Thymus (tissue), 11 donors: Measurements from ENCODE around the gene ZNF605. TPM values are rescaled to one million over a fixed set of nuclear protein-coding genes. Genes with fewer than 3 reads are reported as not detected.
A peak's percentile ranks its signal among the peaks of the same experiment; 100 is the strongest.
"Not testable (repeated sequence)": the region's sequence is repeated elsewhere in the genome, so short reads cannot be mapped to it uniquely, and the experiment has no call there.

Experiments
- DNase-seq, 9 donors: peaks; one replicate each; pipeline ENCODE4 v3.0.0-alpha.2; 2013; ENCODE audit warnings: low spot score in 9 of 9, low read depth in 6 of 9, missing footprints in 1 of 9
- H3K27ac ChIP-seq, 2 donors: one replicate each; pipeline ENCODE4 v1.5.1; 2013; ENCODE audit warnings: control low read depth in 1 of 2, low read depth in 1 of 2, low read length in 1 of 2, mild to moderate bottlenecking in 1 of 2, moderate library complexity in 1 of 2
- H3K27me3 ChIP-seq, 2 donors: one replicate each; pipeline ENCODE4 v1.5.1; 2013; ENCODE audit warnings: low read length in 1 of 2; ENCODE audit not compliant: control insufficient read depth in 2 of 2, insufficient read depth in 1 of 2
- H3K36me3 ChIP-seq, 2 donors: one replicate each; pipeline ENCODE4 v1.5.1; 2013; ENCODE audit warnings: low read length in 1 of 2, mild to moderate bottlenecking in 1 of 2, moderate library complexity in 1 of 2; ENCODE audit not compliant: control insufficient read depth in 2 of 2, insufficient read depth in 2 of 2
- H3K4me1 ChIP-seq, 2 donors: one replicate each; pipeline ENCODE4 v1.5.1; 2013; ENCODE audit warnings: low read length in 2 of 2; ENCODE audit not compliant: control insufficient read depth in 2 of 2, insufficient read depth in 2 of 2
- H3K4me3 ChIP-seq, 2 donors: one replicate each; pipeline ENCODE4 v1.5.1; 2013; ENCODE audit warnings: low read length in 2 of 2, control low read depth in 1 of 2, mild to moderate bottlenecking in 1 of 2
- H3K9me3 ChIP-seq, 2 donors: one replicate each; pipeline ENCODE4 v1.5.1; 2013; ENCODE audit warnings: low read length in 1 of 2, mild to moderate bottlenecking in 1 of 2; ENCODE audit not compliant: control insufficient read depth in 2 of 2, insufficient read depth in 1 of 2
- WGBS: extraction: QIAGEN DNeasy Blood & Tissue Kit; methylation state at CpG from one replicate; pipeline ENCODE4 v1.1.7; 2013; 5-methylcytosine and 5-hydroxymethylcytosine counted together
- polyA plus RNA-seq: library from polyadenylated mRNA; stranded (reverse); fragments of 200-250 nt; gene quantifications from one replicate; pipeline ENCODE4 v1.2.3, GENCODE V29; 2013
- total RNA-seq: library from RNA; stranded (reverse); fragments of 120-200 nt; gene quantifications from one replicate; pipeline ENCODE4 v1.2.4, GENCODE V29; 2013
- donor health status: healthy.

Gene ZNF605
- total and polyA plus RNA-seq, 2 donors = 4.7 to 9.0 TPM

GRCh38 chr12:132899033-132899432, 57.1 kb downstream of the ZNF605 start:
- no peak for DNase-seq
- Histone ChIP-seq H3K27ac (no peak overlapping the region), H3K36me3 (no peaks in the 10 kb centered on the region), H3K27me3 (no peaks in the 10 kb centered on the region), H3K9me3 (peaks cover 0 to 6% of the 10 kb centered on the region in 2 donors), H3K4me1 (peaks cover 0 to 8% of the 10 kb centered on the region in 2 donors), H3K4me3 (no peak overlapping the region)
- 91% methylated on average over 5 of the region's 5 CpGs for WGBS

DNA sequence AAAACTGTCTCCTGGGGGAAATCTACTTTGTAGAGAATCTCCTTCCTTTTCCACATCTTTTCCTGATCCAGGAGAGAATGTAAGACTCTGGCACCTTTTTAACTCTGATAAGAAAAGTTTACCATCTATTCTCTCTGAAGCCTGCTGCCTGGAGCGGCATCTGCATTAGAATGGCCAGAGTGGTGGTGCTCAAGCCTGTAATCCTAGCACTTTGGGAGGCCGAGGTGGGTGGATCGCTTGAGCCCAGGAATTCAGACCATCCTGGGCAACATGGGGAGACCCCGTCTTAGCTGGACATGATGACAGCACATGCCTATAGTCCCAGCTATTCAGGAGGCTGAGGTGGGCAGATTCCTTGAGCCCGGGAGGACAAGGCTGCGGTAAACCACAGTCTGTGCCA, 67.3 kb downstream of the ZNF605 start:
- 95% methylated on average over 6 of the region's 6 CpGs for WGBS
- Histone ChIP-seq H3K27me3 (no peaks in the 10 kb centered on the region), H3K4me1 (peaks cover 6 to 12% of the 10 kb centered on the region in 2 donors), H3K9me3 (peaks cover 0 to 16% of the 10 kb centered on the region in 2 donors), H3K4me3 (no peak overlapping the region), H3K27ac (no peak overlapping the region), H3K36me3 (peaks cover 5 to 9% of the 10 kb centered on the region in 2 donors)
- DNase-seq = no peak

DNA sequence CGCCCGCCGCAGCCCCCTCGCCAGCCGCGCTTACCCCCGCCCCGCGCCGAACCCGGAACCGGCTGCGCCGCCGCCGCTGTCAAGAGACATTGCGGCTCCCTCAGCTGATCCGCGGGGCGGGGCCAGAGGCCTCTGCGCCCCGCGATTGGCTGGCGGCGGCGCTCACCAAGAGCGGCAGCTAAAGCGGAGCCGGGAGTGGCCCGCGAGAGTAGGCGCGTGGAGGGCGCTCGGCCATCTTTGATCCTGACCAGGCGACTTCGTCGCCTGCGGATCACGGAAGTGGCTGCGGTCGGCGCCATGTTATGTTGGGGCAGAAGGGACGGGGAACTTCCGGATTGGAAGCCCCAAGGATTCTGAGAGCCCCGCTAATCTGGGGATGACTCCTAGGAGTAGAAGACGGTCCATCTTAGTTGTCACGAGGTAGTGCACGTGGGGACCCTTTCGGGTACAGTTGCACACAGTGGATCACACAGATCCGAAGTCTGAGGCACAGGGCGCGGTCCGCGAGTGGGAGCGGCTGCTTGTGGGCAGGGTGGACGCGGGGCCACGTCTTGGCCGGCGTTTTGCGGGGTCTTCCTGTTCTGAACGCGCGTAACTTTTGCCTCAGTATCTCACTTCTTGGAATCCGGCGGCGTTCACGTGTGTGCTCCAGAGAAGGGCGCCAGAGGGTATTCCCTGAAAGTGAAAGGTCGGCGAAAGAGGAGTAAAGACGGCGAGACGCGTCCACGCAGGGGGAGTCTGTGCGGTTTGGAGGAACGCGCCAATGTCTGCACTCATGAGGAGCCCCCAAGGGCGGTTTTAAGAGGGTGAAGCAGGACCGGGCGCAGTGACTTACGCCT, 68.4 kb downstream of the ZNF605 start, which contains the start of gene CHFR:
Gene CHFR, minus strand, starts transcription at position 93 of the 839 bp plus-strand sequence. CDS start 277 bp downstream, outside the sequence.
- DNase-seq = peak; percentile 74 to 96 (median 91)
- Histone ChIP-seq H3K9me3 (peaks cover 0 to 16% of the 10 kb centered on the region in 2 donors), H3K27me3 (no peaks in the 10 kb centered on the region), H3K4me1 (peaks cover 6 to 12% of the 10 kb centered on the region in 2 donors), H3K27ac (peak within 1 kb of the TSS; percentile 78 to 97), H3K36me3 (peaks cover 12 to 15% of the 10 kb centered on the region in 2 donors), H3K4me3 (peak within 1 kb of the TSS; percentile 68 to 83)
- WGBS = 3% methylated on average over 84 of the region's 84 CpGs

DNA sequence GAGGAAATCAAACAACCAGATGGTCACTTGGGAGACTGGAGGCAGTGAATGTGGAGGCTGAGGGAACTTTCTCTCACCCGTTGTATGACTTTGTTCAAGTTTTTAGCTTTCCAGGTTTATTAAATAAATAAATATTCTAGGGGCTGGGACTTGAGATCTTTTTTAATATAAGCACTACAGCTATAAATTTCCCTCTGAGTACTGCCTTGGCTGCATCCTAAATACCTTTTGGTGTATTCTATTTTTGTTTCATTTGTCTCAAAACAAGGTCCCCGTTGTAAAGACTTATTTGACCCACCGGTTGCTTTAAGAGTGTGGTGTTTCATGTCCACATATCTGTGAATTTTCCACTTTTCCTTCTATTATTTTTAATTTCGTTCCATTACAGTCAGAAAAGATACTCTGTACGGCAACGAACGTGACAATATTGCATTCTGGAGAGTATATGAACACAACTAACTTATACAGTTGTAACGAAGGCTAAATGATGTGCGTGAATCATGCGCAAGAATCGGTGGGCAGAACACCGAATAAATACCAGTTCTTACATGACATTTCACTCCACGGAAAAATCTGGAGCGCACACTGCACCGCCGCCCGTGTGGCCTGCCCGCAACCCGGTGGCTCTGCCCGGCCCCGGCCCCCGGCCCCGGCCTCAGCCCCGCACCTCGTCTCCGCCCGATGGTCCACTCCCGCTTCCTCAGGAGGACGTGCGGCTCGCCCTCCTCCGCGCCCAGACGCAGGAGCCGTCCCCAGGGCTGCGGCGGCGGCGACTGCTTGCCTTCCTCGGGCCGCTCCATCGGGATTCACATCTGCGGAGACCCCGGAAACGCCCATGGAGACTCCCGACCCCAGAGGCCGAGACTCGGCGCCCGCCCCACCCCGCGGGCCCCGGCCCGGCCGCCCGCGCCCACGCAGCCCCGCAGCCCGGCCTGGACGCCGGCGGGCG, 69.3 kb downstream of the ZNF605 start:
- DNase-seq = peak in 1 of 9 donors; percentile 44
- 14% methylated on average over 64 of the region's 64 CpGs for WGBS

DNA sequence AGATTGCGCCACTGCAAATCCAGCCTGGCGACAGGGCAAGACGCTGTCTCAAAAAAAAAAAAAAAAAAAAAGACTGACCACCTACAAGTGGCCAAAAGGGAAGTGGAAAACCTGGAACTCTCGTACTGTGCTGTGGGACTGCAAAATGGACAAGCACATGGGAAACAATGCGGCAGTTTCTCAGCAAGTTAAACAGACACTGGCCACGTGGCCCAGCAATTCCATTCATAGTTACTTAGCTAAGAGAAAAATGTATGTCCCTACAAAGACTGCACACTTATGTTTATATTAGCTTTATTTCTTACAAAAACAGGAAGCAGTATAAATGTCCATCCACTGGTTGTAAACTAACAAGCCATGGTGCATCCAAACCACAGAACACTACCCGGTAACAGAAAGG, 74.3 kb downstream of the ZNF605 start:
- H3K27ac ChIP-seq = no peak overlapping the region
- WGBS = 96% methylated on average over 7 of the region's 7 CpGs
- no peaks in the 10 kb centered on the region for H3K27me3 ChIP-seq
- H3K4me1 ChIP-seq = peaks cover 0 to 4% of the 10 kb centered on the region in 2 donors
- peaks cover 0 to 4% of the 10 kb centered on the region in 2 donors for H3K9me3 ChIP-seq
- H3K36me3 ChIP-seq = peaks cover 30 to 39% of the 10 kb centered on the region in 2 donors
- no peak for DNase-seq
- H3K4me3 ChIP-seq = no peak overlapping the region

More for the DNA sequence above, 69.3 kb downstream of the ZNF605 start:
- peak overlapping the region; percentile 63 to 83 for H3K4me3 ChIP-seq
- peak overlapping the region; percentile 32 to 77 for H3K27ac ChIP-seq
- peaks cover 0 to 16% of the 10 kb centered on the region in 2 donors for H3K9me3 ChIP-seq
- H3K4me1 ChIP-seq = peaks cover 6 to 12% of the 10 kb centered on the region in 2 donors
- peaks cover 21 to 22% of the 10 kb centered on the region in 2 donors for H3K36me3 ChIP-seq
- H3K27me3 ChIP-seq = no peaks in the 10 kb centered on the region

GRCh38 chr12:132874620-132875019, 81.5 kb downstream of the ZNF605 start:
- 98% methylated on average over 21 of the region's 21 CpGs for WGBS
- DNase-seq = not testable (repeated sequence)

DNA sequence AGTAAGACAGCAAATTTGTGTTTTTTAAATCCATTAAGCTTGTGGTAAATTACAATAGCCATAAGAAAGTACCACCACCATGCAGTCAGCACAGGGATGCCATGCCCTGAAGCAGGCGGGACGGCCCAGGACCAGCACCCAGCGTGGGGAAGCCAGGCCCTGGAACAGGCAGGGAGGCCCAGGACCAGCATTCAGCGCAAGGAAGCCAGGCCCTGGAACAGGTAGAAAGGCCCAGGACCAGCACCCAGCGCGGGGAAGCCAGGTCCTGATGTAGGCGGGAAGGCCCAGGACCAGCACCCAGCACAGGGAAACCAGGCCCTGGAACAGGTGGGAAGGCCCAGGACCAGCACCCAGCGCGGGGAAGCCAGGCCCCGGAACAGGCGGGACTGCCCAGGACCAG, 81.9 kb downstream of the ZNF605 start:
- Histone ChIP-seq H3K36me3 (peaks cover 66 to 72% of the 10 kb centered on the region in 2 donors), H3K4me1 (peaks cover 5 to 32% of the 10 kb centered on the region in 2 donors), H3K27ac (peak overlapping the region in 1 of 2 donors; percentile 58), H3K9me3 (no peaks in the 10 kb centered on the region), H3K4me3 (no peak overlapping the region), H3K27me3 (no peaks in the 10 kb centered on the region)
- WGBS = 99% methylated on average over 11 of the region's 11 CpGs
- no peak for DNase-seq

More at GRCh38 chr12:132874620-132875019, 81.5 kb downstream of the ZNF605 start:
- Histone ChIP-seq H3K36me3 (peaks cover 61 to 70% of the 10 kb centered on the region in 2 donors), H3K4me1 (peaks cover 5 to 28% of the 10 kb centered on the region in 2 donors)
- not testable (repeated sequence) for H3K27ac ChIP-seq, H3K9me3 ChIP-seq, H3K27me3 ChIP-seq, H3K4me3 ChIP-seq

GRCh38 chr12:132873724-132874123, 82.4 kb downstream of the ZNF605 start:
- H3K36me3 ChIP-seq = peaks cover 70 to 72% of the 10 kb centered on the region in 2 donors
- H3K4me3 ChIP-seq = no peak overlapping the region
- DNase-seq = no peak
- H3K27me3 ChIP-seq = no peaks in the 10 kb centered on the region
- WGBS = 91% methylated on average over 10 of the region's 10 CpGs
- no peaks in the 10 kb centered on the region for H3K9me3 ChIP-seq
- peak overlapping the region; percentile 58 to 83 for H3K27ac ChIP-seq
- H3K4me1 ChIP-seq = peaks cover 5 to 32% of the 10 kb centered on the region in 2 donors
